Lung (tissue), 12 donors: ENCODE measurements around the gene TCEA2. TPM values are rescaled to one million over a fixed set of nuclear protein-coding genes. Genes with fewer than 3 reads are reported as not detected.

Experiments used
- ATAC-seq: fragments of 200-7000 bp; cut with Tn5 transposase; one replicate; pipeline ENCODE4 v1.9.1; 2020; ENCODE audit warnings: moderate number of reproducible peaks; ENCODE audit not compliant: insufficient read depth, low FRiP score
- DNase-seq, 3 donors: peaks; one replicate each; pipeline ENCODE4 v3.0.0-alpha.2; 2013 to 2017
- H3K27ac ChIP-seq, 2 donors: one replicate each; pipeline ENCODE4 v1.5.1; 2013; ENCODE audit warnings: mild to moderate bottlenecking in 2 of 2, moderate library complexity in 2 of 2, control low read depth in 1 of 2, inconsistent platforms in 1 of 2, low read depth in 1 of 2, low read length in 1 of 2
- H3K27me3 ChIP-seq, 3 donors: one replicate each; pipeline ENCODE4 v1.5.1; 2013; ENCODE audit warnings: low read length in 2 of 3; ENCODE audit not compliant: control insufficient read depth in 3 of 3, insufficient read depth in 3 of 3
- H3K36me3 ChIP-seq, 4 donors: one replicate each; pipeline ENCODE4 v1.5.1; 2013; ENCODE audit warnings: low read length in 4 of 4, mild to moderate bottlenecking in 1 of 4, moderate library complexity in 1 of 4; ENCODE audit not compliant: control insufficient read depth in 4 of 4, insufficient read depth in 4 of 4
- H3K4me1 ChIP-seq, 5 donors: one replicate each; pipeline ENCODE4 v1.5.1; 2013; ENCODE audit warnings: low read length in 5 of 5, mild to moderate bottlenecking in 2 of 5, moderate library complexity in 1 of 5; ENCODE audit not compliant: control insufficient read depth in 5 of 5, insufficient read depth in 5 of 5
- H3K4me3 ChIP-seq: one replicate; pipeline ENCODE4 v1.5.1; 2013; ENCODE audit warnings: mild to moderate bottlenecking, control low read depth, moderate library complexity
- H3K9ac ChIP-seq, 2 donors: one replicate each; pipeline ENCODE4 v1.5.1; 2013; ENCODE audit warnings: low read length in 2 of 2, control low read depth in 1 of 2; ENCODE audit not compliant: insufficient read depth in 1 of 2
- H3K9me3 ChIP-seq, 4 donors: one replicate each; pipeline ENCODE4 v1.5.1; 2013; ENCODE audit warnings: low read length in 3 of 4, mild to moderate bottlenecking in 1 of 4, moderate library complexity in 1 of 4; ENCODE audit not compliant: control insufficient read depth in 4 of 4, insufficient read depth in 3 of 4
- CTCF ChIP-seq: IDR thresholded peaks from 2 replicates; pipeline ENCODE4 v1.5.1; 2012; ENCODE audit warnings: mild to moderate bottlenecking; ENCODE audit errors: control extremely low read depth, extremely low read depth
- WGBS, 2 donors: extraction: QIAGEN DNeasy Blood & Tissue Kit; methylation state at CpG; one replicate each; pipeline ENCODE4 v1.1.7; 2013; 5-methylcytosine and 5-hydroxymethylcytosine counted together
- polyA plus RNA-seq, 2 donors: library from polyadenylated mRNA; stranded (reverse); fragments of 200-250 nt; gene quantifications; one replicate each; pipeline ENCODE4 v1.2.1, GENCODE V29; 2013
- total RNA-seq, 2 donors: library from RNA; depleted of rRNA in 1 of 2; stranded (reverse); fragments of >200 nt in 1 of 2; gene quantifications; one replicate each; pipeline ENCODE4 v1.2.1, GENCODE V29; 2014 to 2021
- donor health status: control.
- donor health status: control.
- donor health status: Bipolar disorder and iron deficiency.
- donor health status: healthy.
- donor health status: DM: yes; HTN: yes; CAD: no.

Gene TCEA2
- total and polyA plus RNA-seq, 4 donors, result 18.3 to 32.9 (median 30.7) TPM

DNA sequence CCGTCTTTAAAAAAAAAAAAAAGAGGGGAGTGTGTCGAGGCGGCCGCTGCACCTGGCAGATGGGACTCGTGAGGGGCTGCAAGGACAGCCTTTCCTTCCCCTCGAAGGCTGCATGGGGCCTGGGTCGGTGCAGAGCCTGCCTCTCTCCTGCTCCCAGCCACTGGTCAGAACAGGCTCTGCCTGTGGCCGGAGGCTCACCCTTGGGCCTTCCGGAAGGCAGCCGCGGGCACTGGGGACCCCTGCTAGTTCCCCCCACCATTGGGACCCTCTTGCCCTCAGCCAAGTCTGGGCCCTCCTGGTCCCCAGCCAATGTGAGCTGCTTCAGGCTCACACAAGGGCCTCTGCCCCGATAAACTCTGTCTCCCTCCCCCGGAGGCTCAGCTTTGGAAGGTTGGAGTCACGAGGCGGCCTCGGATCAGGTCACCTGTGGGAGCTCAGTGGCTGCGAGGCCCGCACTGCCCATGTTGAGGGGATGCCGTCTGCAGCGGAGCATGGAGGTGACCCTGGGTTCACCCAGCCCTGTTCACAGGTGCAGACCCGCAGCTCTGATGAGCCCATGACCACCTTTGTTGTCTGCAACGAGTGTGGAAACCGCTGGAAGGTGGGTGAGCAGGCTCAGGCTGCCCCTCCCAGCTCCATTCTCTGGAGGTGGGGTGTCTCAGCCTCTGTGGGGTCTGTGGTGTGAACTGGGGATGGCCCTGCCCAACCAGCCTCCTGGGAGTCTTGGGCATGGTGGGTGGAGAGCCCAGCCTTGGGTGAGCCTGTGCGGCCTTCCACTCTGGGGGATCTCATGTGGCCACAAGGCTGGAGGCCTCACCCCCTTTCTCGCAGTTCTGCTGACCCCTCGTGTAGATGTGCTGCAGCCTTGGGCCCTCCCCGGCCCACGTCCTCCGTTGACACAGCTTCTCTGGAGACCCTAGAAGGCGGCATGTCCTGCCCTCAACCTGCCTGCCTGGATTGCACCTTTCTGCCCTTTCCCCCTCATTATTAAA, 8.6 kb downstream of the TCEA2 start:
- H3K36me3 ChIP-seq, result peaks cover 0 to 40% (median 14%) of the 10 kb centered on the region in 4 donors
- H3K27ac ChIP-seq, result no peak overlapping the region
- ATAC-seq (no peak), DNase-seq (no peak)
- peaks cover 0 to 5% (median 0%) of the 10 kb centered on the region in 5 donors for H3K4me1 ChIP-seq
- H3K27me3 ChIP-seq, result no peaks in the 10 kb centered on the region
- H3K9me3 ChIP-seq, result no peaks in the 10 kb centered on the region
- no peak for TF ChIP-seq CTCF
- H3K9ac ChIP-seq, result no peak overlapping the region
- 87 to 88% methylated on average over 29 to 30 of the region's 30 CpGs for WGBS, 2 donors
- no peak overlapping the region for H3K4me3 ChIP-seq

- Histone ChIP-seq H3K27ac (no peak overlapping the region), H3K9ac (no peak overlapping the region), H3K9me3 (no peaks in the 10 kb centered on the region), H3K4me1 (peaks cover 0 to 5% (median 0%) of the 10 kb centered on the region in 5 donors), H3K36me3 (peaks cover 0 to 40% (median 14%) of the 10 kb centered on the region in 4 donors), H3K27me3 (no peaks in the 10 kb centered on the region), H3K4me3 (no peak overlapping the region)
- DNase-seq, result no peak
- no peak for ATAC-seq
- WGBS, 2 donors, result 78 to 85% methylated on average over 14 of the region's 14 CpGs
- TF ChIP-seq CTCF, result no peak
Measured at GRCh38 chr20:64072498-64073063, 9.6 kb downstream of the TCEA2 start.

- DNase-seq, result no peak
- no peak for ATAC-seq
- Histone ChIP-seq H3K36me3 (peaks cover 0 to 40% (median 14%) of the 10 kb centered on the region in 4 donors), H3K4me1 (peaks cover 0 to 10% (median 8%) of the 10 kb centered on the region in 5 donors), H3K9me3 (no peaks in the 10 kb centered on the region), H3K4me3 (no peak overlapping the region), H3K9ac (no peak overlapping the region), H3K27ac (no peak overlapping the region), H3K27me3 (no peaks in the 10 kb centered on the region)
- no peak for TF ChIP-seq CTCF
- WGBS, 2 donors, result 93 to 94% methylated on average over 37 of the region's 37 CpGs
Measured at GRCh38 chr20:64073476-64074183, 10.6 kb downstream of the TCEA2 start.
